ENCODE data around the gene GRIN2C. TPM values are rescaled to one million over a fixed set of nuclear protein-coding genes. Genes with fewer than 3 reads are reported as not detected.
"Not testable (repeated sequence)": the region's sequence is repeated elsewhere in the genome, so short reads cannot be mapped to it uniquely, and the experiment has no call there.

Gene GRIN2C
- total RNA-seq = 0.65 TPM
- long read RNA-seq, partial matches to known transcripts = 0 of 3 reads
- long read RNA-seq, other reads (novel, unspliced or antisense) = 3 of 3 reads

GRCh38 chr17:74859459-74860228 lies at the start of gene GRIN2C:
Gene GRIN2C (minus strand): TSS chr17:74859885. CDS start chr17:74855092, 4,793 bp downstream.
- intact Hi-C loops (cut with DNase I) = no loop called here
- ATAC-seq (ENCODE audit: poor library complexity) = no peak
- DNase-seq = no peak

GRCh38 chr17:74909097-74909496 lies 49.4 kb upstream of the GRIN2C start:
- DNase-seq; ATAC-seq (ENCODE audit: poor library complexity); intact Hi-C loops (cut with DNase I): not testable (repeated sequence)

- intact Hi-C loops (cut with DNase I) = no loop called here
These were observed 47.3 kb upstream of the GRIN2C start for GRCh38 chr17:74907012-74907411.

GRCh38 chr17:74906214-74906793 lies 46.6 kb upstream of the GRIN2C start:
- DNase-seq; ATAC-seq (ENCODE audit: poor library complexity); intact Hi-C loops (cut with DNase I): not testable (repeated sequence)

More at GRCh38 chr17:74907012-74907411, 47.3 kb upstream of the GRIN2C start:
- ATAC-seq (ENCODE audit: poor library complexity) (no peak), DNase-seq (no peak)

- intact Hi-C loops (cut with DNase I) = no loop called here
- DNase-seq = no peak
- ATAC-seq (ENCODE audit: poor library complexity) = no peak
These were observed 45.2 kb upstream of the GRIN2C start for GRCh38 chr17:74904687-74905409.

DNA sequence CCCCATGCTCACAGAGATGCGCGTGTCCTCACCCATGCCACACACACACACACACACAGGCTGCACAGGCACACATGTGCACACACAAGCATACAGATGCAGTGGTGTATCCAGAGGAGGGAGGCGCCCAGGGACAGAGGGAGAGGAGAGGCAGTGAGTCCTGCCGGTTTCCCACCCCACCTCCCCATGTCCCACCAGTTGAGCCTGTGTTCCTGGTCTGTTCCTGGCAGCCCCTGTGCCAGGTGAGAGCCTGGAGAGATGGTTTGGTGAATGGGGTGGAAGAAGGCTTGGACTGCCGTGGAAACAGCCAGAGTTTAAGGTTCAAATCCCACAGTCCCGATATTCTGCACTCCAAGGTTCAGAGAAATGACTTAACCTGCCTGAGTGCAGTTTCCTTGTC lies 44.0 kb upstream of the GRIN2C start:
- intact Hi-C loops (cut with DNase I) = no loop called here
- peak; percentile 13 for DNase-seq

DNA sequence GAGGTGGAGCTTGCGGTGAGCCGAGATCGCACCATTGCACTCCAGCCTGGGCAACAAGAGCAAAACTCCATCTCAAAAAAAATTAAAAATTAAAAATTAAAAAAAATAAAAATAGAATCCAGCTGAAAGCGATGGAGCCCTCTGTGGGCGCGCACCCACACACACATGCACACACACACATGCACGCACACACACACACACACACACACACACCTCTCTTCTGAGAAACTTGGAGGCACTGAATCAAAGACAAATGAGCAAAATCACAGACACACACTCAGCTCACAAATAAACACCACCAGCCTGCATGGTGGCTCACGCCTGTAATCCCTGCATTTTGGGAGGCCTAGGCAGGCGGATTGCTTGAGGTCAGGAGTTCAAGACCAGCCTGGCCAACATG lies 43.3 kb upstream of the GRIN2C start:
- DNase-seq (no peak), ATAC-seq (ENCODE audit: poor library complexity) (no peak)
- intact Hi-C loops (cut with DNase I) = no loop called here

More for the DNA sequence above, 44.0 kb upstream of the GRIN2C start:
- no peak for ATAC-seq (ENCODE audit: poor library complexity)

DNA sequence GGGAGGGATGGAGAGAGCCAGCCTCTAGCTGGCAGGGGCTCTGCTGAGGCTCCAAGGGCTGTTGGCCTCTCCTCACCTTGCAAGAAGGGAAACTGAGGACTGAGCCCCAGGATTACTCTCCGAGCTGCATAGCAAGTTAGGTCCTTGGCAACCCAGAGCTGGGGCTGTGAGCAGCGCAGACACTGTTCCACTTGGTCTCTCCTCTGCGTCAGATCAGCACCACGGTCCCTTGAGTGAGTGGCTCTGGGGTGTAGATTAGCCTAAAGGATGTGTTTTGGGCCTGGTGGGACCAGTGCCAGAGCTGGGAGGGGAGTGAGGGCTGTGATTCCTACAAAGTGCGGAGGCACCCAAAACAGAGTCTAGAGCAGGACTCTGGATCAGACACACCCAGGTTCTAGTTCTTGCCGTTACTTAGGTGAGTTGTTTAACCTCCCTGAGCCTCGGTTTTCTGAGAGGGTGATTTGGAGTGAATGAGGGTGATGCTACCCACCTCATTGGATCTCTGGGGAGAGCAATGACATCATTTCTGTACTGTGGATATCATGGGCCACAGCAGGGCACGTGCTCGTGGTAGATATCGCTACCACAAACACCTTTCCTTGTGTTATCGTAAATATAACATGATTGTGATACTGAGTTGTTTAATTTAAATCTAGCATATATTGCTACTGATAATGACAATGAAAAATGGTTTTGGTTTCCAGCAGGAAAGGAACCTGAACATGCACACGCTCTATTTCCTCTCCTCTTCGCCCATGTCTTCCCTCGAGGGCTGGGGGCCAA lies 41.9 kb upstream of the GRIN2C start:
- ATAC-seq (ENCODE audit: poor library complexity) (no peak), DNase-seq (peak; percentile 7)
- intact Hi-C loops (cut with DNase I) = no loop called here

- intact Hi-C loops (cut with DNase I) = no loop called here
- ATAC-seq (ENCODE audit: poor library complexity) (no peak), DNase-seq (no peak)
These were observed 40.5 kb upstream of the GRIN2C start for GRCh38 chr17:74900208-74900607.

- intact Hi-C loops (cut with DNase I) = no loop called here
- ATAC-seq (ENCODE audit: poor library complexity) (no peak), DNase-seq (no peak)
These were observed 38.8 kb upstream of the GRIN2C start for GRCh38 chr17:74898376-74898946.

- ATAC-seq (ENCODE audit: poor library complexity) = no peak
- intact Hi-C loops (cut with DNase I) = no loop called here
- no peak for DNase-seq
These were observed 34.4 kb upstream of the GRIN2C start for GRCh38 chr17:74893936-74894671.

- ATAC-seq (ENCODE audit: poor library complexity) (peak; percentile 48), DNase-seq (no peak)
- intact Hi-C loops (cut with DNase I) = no loop called here
These were observed 33.6 kb upstream of the GRIN2C start, which contains the start of gene FADS6 for GRCh38 chr17:74892974-74893911. Gene FADS6 (minus strand): TSS chr17:74893633. CDS start chr17:74893595, 38 bp downstream.

DNA sequence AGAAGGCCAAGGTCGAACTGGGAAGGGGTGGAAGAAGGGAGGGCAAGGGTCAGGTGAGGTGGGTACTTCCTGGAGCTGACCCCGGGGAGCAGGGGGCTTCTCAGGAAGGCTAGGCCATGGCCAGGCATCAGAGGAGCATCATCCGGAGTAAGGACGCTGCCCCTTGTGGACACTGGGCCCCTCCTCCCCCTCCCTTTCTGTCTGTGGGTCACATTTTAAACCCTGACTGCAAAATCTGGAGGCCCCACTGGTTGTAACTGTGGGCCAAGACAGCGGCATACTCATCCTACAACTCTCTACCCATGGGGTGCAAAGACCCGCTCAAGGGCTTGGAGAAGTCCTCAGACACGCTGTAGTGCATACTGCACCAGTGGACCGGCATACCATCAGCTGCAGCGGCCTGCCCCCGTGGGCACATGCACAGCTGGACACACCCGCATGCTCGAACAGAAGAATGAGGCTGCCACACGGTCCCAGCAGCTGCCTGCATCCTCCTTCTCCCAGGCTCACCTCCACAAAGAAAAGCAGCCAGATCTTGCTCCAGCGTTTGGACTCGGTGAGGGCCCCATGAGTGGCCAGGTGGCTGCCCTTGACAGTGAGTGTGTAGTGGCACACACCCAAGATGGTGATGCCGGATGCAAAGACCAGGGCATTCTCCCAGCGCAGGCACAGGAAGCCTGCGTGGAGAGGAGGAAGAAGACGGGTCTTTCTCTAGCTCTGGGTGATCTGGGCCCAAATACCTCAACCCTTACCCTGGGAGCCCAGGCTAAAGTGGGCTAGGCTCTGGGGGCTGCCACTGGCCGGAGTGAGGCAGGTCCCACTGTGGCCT lies 32.5 kb upstream of the GRIN2C start:
- intact Hi-C loops (cut with DNase I) = no loop called here
- ATAC-seq (ENCODE audit: poor library complexity) = no peak
- no peak for DNase-seq

- DNase-seq (no peak), ATAC-seq (ENCODE audit: poor library complexity) (no peak)
- intact Hi-C loops (cut with DNase I) = no loop called here
These were observed 30.9 kb upstream of the GRIN2C start for GRCh38 chr17:74890554-74890953.

GRCh38 chr17:74888469-74888868 lies 28.8 kb upstream of the GRIN2C start:
- intact Hi-C loops (cut with DNase I) = no loop called here
- no peak for ATAC-seq (ENCODE audit: poor library complexity)
- peak; percentile 2 for DNase-seq

DNA sequence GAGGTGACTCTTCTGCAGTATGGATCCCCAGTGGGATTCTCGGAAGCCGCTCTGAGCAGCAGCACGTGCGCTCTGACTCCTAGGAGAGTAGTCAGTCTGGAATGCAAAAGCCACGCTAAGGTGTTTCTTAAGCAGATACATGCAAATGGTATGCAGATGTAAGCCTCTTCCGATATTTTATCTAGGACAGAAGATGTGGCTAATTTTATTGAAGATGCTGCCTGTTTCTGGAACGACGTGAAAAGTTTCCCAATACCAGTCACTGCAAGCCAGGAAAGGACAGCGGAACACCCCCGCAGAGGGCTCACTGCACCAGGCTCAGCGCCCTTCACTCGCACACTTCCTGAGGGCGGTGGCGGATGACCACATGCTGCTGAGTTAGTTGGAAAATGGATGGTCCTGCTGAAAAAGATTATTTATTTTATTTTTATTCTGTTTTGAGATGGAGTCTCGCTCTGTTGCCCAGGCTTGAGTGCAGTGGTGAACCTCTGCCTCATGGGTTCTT lies 23.6 kb upstream of the GRIN2C start:
- intact Hi-C loops (cut with DNase I) = no loop called here
- no peak for DNase-seq
- ATAC-seq (ENCODE audit: poor library complexity) = no peak

Data from Right ventricle myocardium superior (tissue), 1 donor.